ENCODE data around the gene NOX3.

Gene NOX3

GRCh38 chr6:155432293-155432692 lies 23.3 kb downstream of the NOX3 start:
- DNase-seq = no peak

- DNase-seq = no peak
These were observed 26.2 kb downstream of the NOX3 start for GRCh38 chr6:155429321-155429893.

- DNase-seq = no peak
These were observed 29.2 kb downstream of the NOX3 start for GRCh38 chr6:155426408-155426945.

GRCh38 chr6:155424181-155424580 lies 31.5 kb downstream of the NOX3 start:
- DNase-seq = no peak

- no peak for DNase-seq
These were observed 33.0 kb downstream of the NOX3 start for GRCh38 chr6:155422635-155423034.

- DNase-seq = no peak
These were observed 35.1 kb downstream of the NOX3 start for GRCh38 chr6:155420492-155420891.

- DNase-seq = no peak
These were observed 36.5 kb downstream of the NOX3 start for GRCh38 chr6:155419161-155419560.

- peak; percentile 14 for DNase-seq
These were observed 37.5 kb downstream of the NOX3 start for GRCh38 chr6:155418017-155418761.

GRCh38 chr6:155417454-155417853 lies 38.2 kb downstream of the NOX3 start:
- DNase-seq = no peak

GRCh38 chr6:155415953-155416352 lies 39.7 kb downstream of the NOX3 start:
- DNase-seq = no peak

GRCh38 chr6:155414049-155414448 lies 41.6 kb downstream of the NOX3 start:
- DNase-seq = no peak

- no peak for DNase-seq
These were observed 43.3 kb downstream of the NOX3 start for GRCh38 chr6:155412335-155412734.

GRCh38 chr6:155411154-155412052 lies 44.2 kb downstream of the NOX3 start:
- DNase-seq = no peak

GRCh38 chr6:155409391-155409790 lies 46.2 kb downstream of the NOX3 start:
- no peak for DNase-seq

- no peak for DNase-seq
These were observed 46.7 kb downstream of the NOX3 start for GRCh38 chr6:155408981-155409380.

GRCh38 chr6:155408231-155408630 lies 47.4 kb downstream of the NOX3 start:
- DNase-seq = no peak

- DNase-seq = no peak
These were observed 48.8 kb downstream of the NOX3 start for GRCh38 chr6:155406801-155407200.

GRCh38 chr6:155404937-155405336 lies 50.7 kb downstream of the NOX3 start:
- no peak for DNase-seq

GRCh38 chr6:155402656-155403304 lies 52.9 kb downstream of the NOX3 start:
- DNase-seq = no peak

GRCh38 chr6:155400654-155400965 lies 55.0 kb downstream of the NOX3 start:
- no peak for DNase-seq

- DNase-seq = no peak
These were observed 55.6 kb downstream of the NOX3 start for GRCh38 chr6:155399745-155400653.
